Measurements from ENCODE around the gene SLC2A8. TPM values are rescaled to one million over a fixed set of nuclear protein-coding genes. Genes with fewer than 3 reads are reported as not detected.
A peak's percentile ranks its signal among the peaks of the same experiment; 100 is the strongest.

SLC2A8 gene
- total RNA-seq, 1 experiment from 2014 or later, result 29.0 TPM

DNA sequence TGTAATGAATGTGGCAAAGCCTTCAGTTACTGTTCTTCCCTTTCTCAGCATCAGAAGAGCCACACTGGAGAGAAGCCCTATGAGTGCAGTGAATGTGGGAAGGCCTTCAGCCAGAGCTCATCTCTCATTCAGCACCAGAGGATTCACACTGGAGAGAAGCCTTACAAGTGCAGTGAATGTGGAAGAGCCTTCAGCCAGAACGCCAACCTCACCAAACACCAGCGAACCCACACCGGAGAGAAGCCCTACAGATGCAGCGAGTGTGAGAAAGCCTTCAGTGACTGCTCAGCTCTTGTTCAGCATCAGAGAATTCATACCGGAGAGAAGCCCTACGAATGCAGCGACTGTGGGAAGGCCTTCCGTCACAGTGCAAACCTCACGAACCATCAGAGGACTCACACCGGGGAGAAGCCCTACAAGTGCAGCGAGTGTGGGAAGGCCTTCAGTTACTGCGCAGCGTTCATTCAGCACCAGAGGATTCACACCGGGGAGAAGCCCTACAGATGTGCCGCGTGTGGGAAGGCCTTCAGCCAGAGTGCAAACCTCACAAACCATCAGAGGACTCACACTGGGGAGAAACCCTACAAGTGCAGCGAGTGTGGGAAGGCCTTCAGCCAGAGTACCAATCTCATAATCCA lies 47.4 kb downstream of the SLC2A8 start:
- intact Hi-C loops (cut with micrococcal nuclease), result no loop called here
- no peak for TF ChIP-seq EZH2phosphoT487 (IDR thresholded peaks at IDR 0.05; ENCODE audit: borderline replicate concordance, low read length)
- H2AFZ ChIP-seq (ENCODE audit: low read length), result no peak overlapping the region
- H3K27me3 ChIP-seq (ENCODE audit: low read length), result no peaks in the 10 kb centered on the region
- peaks cover 34% of the 10 kb centered on the region for H3K36me3 ChIP-seq (ENCODE audit: low read depth, low read length)
- no peaks in the 10 kb centered on the region for H3K9me3 ChIP-seq (ENCODE audit: low read length)
- ChIA-PET POLR2A (ENCODE audit: unreplicated experiment) (interaction anchor here (0.6 kb wide), 3 partner anchors 13 to 167 kb away, joined by 4 to 5 read pairs (median 5); no protein-coding TSS in a partner anchor), CTCF (interaction anchor here (0.6 kb wide), 2 partner anchors 193 to 506 kb away, joined by 4 to 5 read pairs; no protein-coding TSS in a partner anchor)
- H3K4me2 ChIP-seq (ENCODE audit: low read length), result no peak overlapping the region
- no peak for ATAC-seq
- H4K20me1 ChIP-seq (ENCODE audit: low read length), result peaks cover 40% of the 10 kb centered on the region
- H3K4me3 ChIP-seq (ENCODE audit: low read length), result no peak overlapping the region
- H3K9ac ChIP-seq (ENCODE audit: low read length), result no peak overlapping the region
- H3K4me1 ChIP-seq (ENCODE audit: insufficient read depth, low read length), result peaks cover 9% of the 10 kb centered on the region; the same call in 1 of the 2 replicates
- peaks cover 19% of the 10 kb centered on the region for H3K79me2 ChIP-seq (ENCODE audit: low read length)
- no peak for DNase-seq
- no TSS peak for BruUV-seq (replicated peaks)
- H3K9me2 ChIP-seq (replicated peaks; ENCODE audit: low read length), result no peaks in the 10 kb centered on the region
- peaks cover 7% of the 10 kb centered on the region for H3F3A ChIP-seq (ENCODE audit: low read length, unreplicated experiment)
- no peak overlapping the region for H3K27ac ChIP-seq (ENCODE audit: low read length)

DNA sequence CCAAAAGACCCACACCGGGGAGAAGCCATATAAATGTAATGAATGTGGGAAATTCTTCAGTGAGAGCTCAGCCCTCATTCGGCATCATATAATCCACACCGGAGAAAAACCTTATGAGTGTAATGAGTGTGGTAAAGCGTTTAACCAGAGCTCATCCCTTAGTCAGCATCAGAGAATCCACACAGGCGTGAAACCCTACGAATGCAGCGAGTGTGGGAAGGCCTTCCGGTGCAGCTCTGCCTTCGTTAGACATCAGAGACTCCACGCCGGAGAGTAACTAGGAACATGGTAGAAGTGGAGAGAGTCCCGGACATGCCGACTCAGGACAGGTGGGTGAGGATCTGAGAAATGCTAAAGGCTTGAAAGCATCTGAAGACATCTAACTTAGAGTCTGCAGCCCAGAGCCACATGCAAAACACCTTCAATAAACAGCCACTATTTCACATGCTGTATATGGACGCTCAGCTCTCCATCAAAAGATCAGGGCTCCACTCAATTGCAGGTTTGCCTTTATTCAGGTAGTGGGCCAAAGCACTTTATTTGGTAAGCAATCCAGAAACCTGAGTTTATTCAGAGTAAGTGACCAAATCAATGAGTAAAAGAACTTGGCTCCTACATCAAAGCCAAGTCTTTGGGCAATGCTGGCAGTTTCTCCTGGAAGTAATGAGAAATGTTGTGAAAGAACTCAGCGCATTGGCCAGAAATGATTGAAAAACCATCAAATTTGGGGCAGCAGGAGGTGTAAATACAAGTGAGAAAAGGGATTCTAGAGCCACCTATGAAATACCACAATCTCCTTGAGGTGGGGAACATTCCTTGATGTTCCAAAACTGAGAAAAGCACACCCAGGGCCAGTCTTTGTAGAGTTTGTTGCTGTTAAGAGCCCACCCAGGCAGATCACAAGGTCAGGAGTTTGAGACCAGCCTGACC lies 48.2 kb downstream of the SLC2A8 start:
- Histone ChIP-seq H3K9me3 (ENCODE audit: low read length) (no peaks in the 10 kb centered on the region), H3K27ac (ENCODE audit: low read length) (no peak overlapping the region), H3F3A (ENCODE audit: low read length, unreplicated experiment) (peaks cover 7% of the 10 kb centered on the region), H3K4me3 (ENCODE audit: low read length) (no peak overlapping the region), H3K27me3 (ENCODE audit: low read length) (no peaks in the 10 kb centered on the region), H3K9me2 (replicated peaks; ENCODE audit: low read length) (no peaks in the 10 kb centered on the region), H2AFZ (ENCODE audit: low read length) (no peak overlapping the region), H3K4me2 (ENCODE audit: low read length) (no peak overlapping the region), H3K9ac (ENCODE audit: low read length) (no peak overlapping the region), H3K36me3 (ENCODE audit: low read depth, low read length) (peaks cover 41% of the 10 kb centered on the region), H3K79me2 (ENCODE audit: low read length) (peaks cover 27% of the 10 kb centered on the region), H3K4me1 (ENCODE audit: insufficient read depth, low read length) (peaks cover 9% of the 10 kb centered on the region; the same call in 1 of the 2 replicates), H4K20me1 (ENCODE audit: low read length) (peaks cover 48% of the 10 kb centered on the region)
- peak; percentile 24 for DNase-seq
- TF ChIP-seq, protein P1, sequence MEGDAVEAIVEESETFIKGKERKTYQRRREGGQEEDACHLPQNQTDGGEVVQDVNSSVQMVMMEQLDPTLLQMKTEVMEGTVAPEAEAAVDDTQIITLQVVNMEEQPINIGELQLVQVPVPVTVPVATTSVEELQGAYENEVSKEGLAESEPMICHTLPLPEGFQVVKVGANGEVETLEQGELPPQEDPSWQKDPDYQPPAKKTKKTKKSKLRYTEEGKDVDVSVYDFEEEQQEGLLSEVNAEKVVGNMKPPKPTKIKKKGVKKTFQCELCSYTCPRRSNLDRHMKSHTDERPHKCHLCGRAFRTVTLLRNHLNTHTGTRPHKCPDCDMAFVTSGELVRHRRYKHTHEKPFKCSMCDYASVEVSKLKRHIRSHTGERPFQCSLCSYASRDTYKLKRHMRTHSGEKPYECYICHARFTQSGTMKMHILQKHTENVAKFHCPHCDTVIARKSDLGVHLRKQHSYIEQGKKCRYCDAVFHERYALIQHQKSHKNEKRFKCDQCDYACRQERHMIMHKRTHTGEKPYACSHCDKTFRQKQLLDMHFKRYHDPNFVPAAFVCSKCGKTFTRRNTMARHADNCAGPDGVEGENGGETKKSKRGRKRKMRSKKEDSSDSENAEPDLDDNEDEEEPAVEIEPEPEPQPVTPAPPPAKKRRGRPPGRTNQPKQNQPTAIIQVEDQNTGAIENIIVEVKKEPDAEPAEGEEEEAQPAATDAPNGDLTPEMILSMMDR (conservative IDR thresholded peaks at IDR 0.05; ENCODE audit: low read depth, low read length), result no peak
- TF ChIP-seq EZH2phosphoT487 (IDR thresholded peaks at IDR 0.05; ENCODE audit: borderline replicate concordance, low read length), result no peak
- no peak for TF ChIP-seq EZH2 (IDR thresholded peaks at IDR 0.05; ENCODE audit: low read length, unreplicated experiment)
- TSS peak; percentile 7 for BruUV-seq (replicated peaks)
- intact Hi-C loops (cut with micrococcal nuclease), result no loop called here
- ChIA-PET POLR2A (ENCODE audit: unreplicated experiment) (interaction anchor here (0.6 kb wide), 1 partner anchor 166 kb away, joined by 5 read pairs; no protein-coding TSS in a partner anchor), CTCF (no interaction called here)
- ATAC-seq, result no peak

DNA sequence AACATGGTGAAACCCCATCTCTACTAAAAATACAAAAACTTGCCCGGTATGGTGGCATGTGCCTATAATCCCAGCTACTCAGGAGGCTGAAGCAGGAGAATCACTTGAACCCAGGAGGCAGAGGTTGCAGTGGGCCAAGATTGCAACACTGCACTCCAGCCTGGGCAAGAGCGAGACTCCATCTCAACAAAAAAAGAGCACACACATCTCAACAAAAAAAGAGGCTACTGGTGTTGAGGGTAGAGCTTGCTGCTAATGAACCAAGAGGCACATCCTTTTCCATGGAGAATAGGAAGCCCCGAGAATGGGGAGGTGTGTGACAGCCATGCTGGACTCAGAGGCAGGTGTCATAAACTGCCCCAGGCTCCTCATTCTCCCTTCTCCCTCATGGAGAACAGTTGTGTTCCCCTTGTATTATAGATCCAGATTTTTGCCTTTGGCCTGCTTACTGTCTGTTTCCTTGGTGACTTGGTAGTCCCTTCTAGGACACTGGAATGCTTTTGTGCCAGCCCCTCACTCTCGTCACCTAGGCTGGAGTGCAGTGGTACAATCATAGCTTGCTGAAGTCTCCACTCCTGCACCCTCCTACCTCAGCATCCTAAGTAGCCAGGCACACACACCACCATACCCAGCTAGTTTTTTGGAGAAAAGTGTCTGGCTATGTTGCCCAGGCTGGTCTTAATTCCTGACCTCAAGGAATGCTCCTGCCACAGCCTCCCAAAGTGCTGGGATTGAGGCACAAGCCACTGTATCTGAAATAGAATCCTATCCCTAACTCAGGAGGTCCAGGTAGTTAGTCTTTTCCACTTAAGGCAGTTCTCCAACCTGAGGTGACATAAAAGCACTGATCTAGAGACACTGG lies 49.1 kb downstream of the SLC2A8 start:
- H3K9ac ChIP-seq (ENCODE audit: low read length), result no peak overlapping the region
- H3K9me2 ChIP-seq (replicated peaks; ENCODE audit: low read length), result no peaks in the 10 kb centered on the region
- no TSS peak for BruUV-seq (replicated peaks)
- DNase-seq (peak; percentile 13), ATAC-seq (no peak)
- ChIA-PET POLR2A (ENCODE audit: unreplicated experiment) (no interaction called here), CTCF (no interaction called here)
- no peaks in the 10 kb centered on the region for H3K27me3 ChIP-seq (ENCODE audit: low read length)
- intact Hi-C loops (cut with micrococcal nuclease), result no loop called here
- H2AFZ ChIP-seq (ENCODE audit: low read length), result no peak overlapping the region
- no peaks in the 10 kb centered on the region for H3K9me3 ChIP-seq (ENCODE audit: low read length)
- no peak overlapping the region for H3K27ac ChIP-seq (ENCODE audit: low read length)
- peaks cover 9% of the 10 kb centered on the region; the same call in 1 of the 2 replicates for H3K4me1 ChIP-seq (ENCODE audit: insufficient read depth, low read length)
- H3K79me2 ChIP-seq (ENCODE audit: low read length), result peaks cover 36% of the 10 kb centered on the region
- no peak overlapping the region for H3K4me3 ChIP-seq (ENCODE audit: low read length)
- peaks cover 56% of the 10 kb centered on the region for H4K20me1 ChIP-seq (ENCODE audit: low read length)
- peaks cover 46% of the 10 kb centered on the region for H3K36me3 ChIP-seq (ENCODE audit: low read depth, low read length)
- peaks cover 7% of the 10 kb centered on the region for H3F3A ChIP-seq (ENCODE audit: low read length, unreplicated experiment)
- H3K4me2 ChIP-seq (ENCODE audit: low read length), result no peak overlapping the region
- TF ChIP-seq EZH2phosphoT487 (IDR thresholded peaks at IDR 0.05; ENCODE audit: borderline replicate concordance, low read length) (no peak), EZH2 (IDR thresholded peaks at IDR 0.05; ENCODE audit: low read length, unreplicated experiment) (no peak)
- TF ChIP-seq, protein P1 (conservative IDR thresholded peaks at IDR 0.05; ENCODE audit: low read depth, low read length), result no peak

Measured in PC-3 (cell line).